Measurements from ENCODE around the gene NAALADL2.

GRCh38 chr3:175163686-175164085 lies 304.6 kb downstream of the NAALADL2 start:
- TF ChIP-seq RAD21 (IDR thresholded peaks at IDR 0.05; ENCODE audit: low read depth) (no peak), TAF1 (IDR thresholded peaks at IDR 0.05; ENCODE audit: low read depth) (no peak), YY1 (IDR thresholded peaks at IDR 0.05; ENCODE audit: low read depth) (no peak), CEBPB (IDR thresholded peaks at IDR 0.05) (no peak), EP300 (IDR thresholded peaks at IDR 0.05; ENCODE audit: borderline replicate concordance) (no peak), TEAD4 (IDR thresholded peaks at IDR 0.05) (no peak), FOXM1 (IDR thresholded peaks at IDR 0.05; ENCODE audit: borderline replicate concordance, low read depth) (no peak), EGR1 (IDR thresholded peaks at IDR 0.05) (no peak), MAX (IDR thresholded peaks at IDR 0.05) (no peak), NFIC (IDR thresholded peaks at IDR 0.05) (no peak), ZBTB7A (IDR thresholded peaks at IDR 0.05; ENCODE audit: low read depth) (no peak)
